H1 (cell line): Measurements from ENCODE around the gene DENND4B. TPM values are rescaled to one million over a fixed set of nuclear protein-coding genes. Genes with fewer than 3 reads are reported as not detected.

Experiments used
- ASH2L ChIP-seq: fragments of 200-600, 300-600 bp; sonication (generic); IDR thresholded peaks from one replicate; pipeline ENCODE4 v1.7.1; 2017; ENCODE audit warnings: low read length
- BCL11A ChIP-seq, 2 experiments: IDR thresholded peaks; one replicate each; pipeline ENCODE4 v1.6.1; 2011; ENCODE audit warnings: low read depth in 2 of 2, low read length in 2 of 2, mild to moderate bottlenecking in 2 of 2
- BRCA1 ChIP-seq: IDR thresholded peaks from 2 replicates; pipeline ENCODE4 v1.6.1; 2012; ENCODE audit warnings: low read depth, low read length, improper control_type of control experiment
- CTBP2 ChIP-seq: IDR thresholded peaks from 2 replicates; pipeline ENCODE4 v1.7.0; 2011; ENCODE audit warnings: borderline replicate concordance, mild to moderate bottlenecking, moderate library complexity, mixed read lengths, low read length; ENCODE audit not compliant: insufficient read depth, insufficient read length
- EGR1 ChIP-seq: IDR thresholded peaks from 2 replicates; pipeline ENCODE4 v1.6.1; 2011; ENCODE audit warnings: low read depth, low read length, borderline replicate concordance
- FOSL1 ChIP-seq: IDR thresholded peaks from 2 replicates; pipeline ENCODE4 v1.6.1; 2011; ENCODE audit warnings: mild to moderate bottlenecking, low read depth, low read length, moderate library complexity; ENCODE audit not compliant: insufficient read depth
- GABPA ChIP-seq: IDR thresholded peaks from 2 replicates; pipeline ENCODE4 v1.6.1; 2011; ENCODE audit warnings: mild to moderate bottlenecking, low read length, moderate library complexity, borderline replicate concordance; ENCODE audit not compliant: insufficient read depth
- GTF2F1 ChIP-seq: IDR thresholded peaks from 2 replicates; pipeline ENCODE4 v1.6.1; 2012; ENCODE audit warnings: low read depth, low read length, improper control_type of control experiment, borderline replicate concordance
- HDAC2 ChIP-seq, 2 experiments: fragments of 300-600 bp in 1 of 2; sonication (generic) in 1 of 2; IDR thresholded peaks; 2 replicates each; pipeline ENCODE4 v1.6.1; 2011 to 2012; ENCODE audit warnings: low read depth in 2 of 2, low read length in 2 of 2, mild to moderate bottlenecking in 2 of 2, moderate library complexity in 2 of 2, borderline replicate concordance in 1 of 2, inconsistent platforms in 1 of 2
- JUN ChIP-seq: IDR thresholded peaks from 2 replicates; pipeline ENCODE4 v1.6.1; 2011; ENCODE audit warnings: low read depth, mild to moderate bottlenecking, improper control_type of control experiment, low read length
- JUND ChIP-seq: IDR thresholded peaks from 2 replicates; pipeline ENCODE4 v1.6.1; 2011; ENCODE audit warnings: mild to moderate bottlenecking, improper control_type of control experiment, low read length
- KDM5A ChIP-seq: fragments of 200-600 bp; IDR thresholded peaks from 2 replicates; pipeline ENCODE4 v1.7.1; 2012; ENCODE audit warnings: mild to moderate bottlenecking, low read length, inconsistent platforms, mixed read lengths
- PHF8 ChIP-seq: fragments of 200-600 bp; sonication (generic); conservative IDR thresholded peaks from 2 replicates; pipeline ENCODE4 v1.7.1; 2012; ENCODE audit warnings: low read depth, mild to moderate bottlenecking, inconsistent platforms, low read length, moderate library complexity
- SIN3A ChIP-seq, 2 experiments: IDR thresholded peaks in 1 of 2; conservative IDR thresholded peaks in 1 of 2; 2 replicates each; pipeline ENCODE4 v1.6.1; 2011 to 2012; ENCODE audit warnings: low read length in 2 of 2, improper control_type of control experiment in 1 of 2, low read depth in 1 of 2, mild to moderate bottlenecking in 1 of 2
- SIRT6 ChIP-seq: IDR thresholded peaks from one replicate; pipeline ENCODE4 v1.7.1; 2012; ENCODE audit warnings: low read length, inconsistent platforms
- SIX5 ChIP-seq: IDR thresholded peaks from 2 replicates; pipeline ENCODE4 v1.6.1; 2011; ENCODE audit warnings: mild to moderate bottlenecking, low read depth, low read length
- SP1 ChIP-seq: IDR thresholded peaks from 2 replicates; pipeline ENCODE4 v1.6.1; 2011; ENCODE audit warnings: low read depth, low read length
- SP2 ChIP-seq: IDR thresholded peaks from 2 replicates; pipeline ENCODE4 v1.6.1; 2012; ENCODE audit warnings: mild to moderate bottlenecking, low read length, inconsistent platforms
- SP4 ChIP-seq: IDR thresholded peaks from 2 replicates; pipeline ENCODE4 v1.6.1; 2012; ENCODE audit warnings: low read length, inconsistent platforms
- SRF ChIP-seq: IDR thresholded peaks from 2 replicates; pipeline ENCODE4 v1.6.1; 2011; ENCODE audit warnings: mild to moderate bottlenecking, low read depth, low read length, moderate library complexity
- TAF1 ChIP-seq: IDR thresholded peaks from 2 replicates; pipeline ENCODE4 v1.6.1; 2011; ENCODE audit warnings: mild to moderate bottlenecking, low read depth, low read length
- TCF12 ChIP-seq: IDR thresholded peaks from 2 replicates; pipeline ENCODE4 v1.6.1; 2011; ENCODE audit warnings: low read depth, mild to moderate bottlenecking, low read length
- polyA plus RNA-seq, 7 experiments: library from polyadenylated mRNA; depleted of rRNA in 3 of 7; stranded (reverse) in 5 of 7; unstranded in 2 of 7; fragments of >200 nt in 5 of 7; fragments of 200-250 nt in 2 of 7; gene quantifications; 1 replicate in 5 of 7; 2 replicates in 1 of 7; 4 replicates in 1 of 7; pipeline versions ENCODE4 v1.2.1 to v1.2.3, GENCODE V29; 2011 to 2013; ENCODE audit warnings: missing spikeins in 2 of 7, mixed read lengths in 2 of 7
- total RNA-seq: library from RNA; stranded (reverse); fragmentation: NEBNext Ultra II Directional; extraction: Animal tissue kit (Norgen Biotek cat#: 25700); gene quantifications from 2 replicates; pipeline ENCODE4 v1.2.1, GENCODE V29; 2021

Gene DENND4B
- total and polyA plus RNA-seq, 2 of the 8 experiments (the other 6 are each of a cell fraction or from before 2014, with no cell fraction given) = 45.6 to 61.1 TPM

- no peak for TF ChIP-seq BCL11A (IDR thresholded peaks at IDR 0.05; ENCODE audit: low read depth in 2 of 2, low read length in 2 of 2)
- TF ChIP-seq TCF12 = no peak
- no peak; the same call in 1 of the 2 replicates for TF ChIP-seq GTF2F1
- TF ChIP-seq TAF1 = peak; percentile 79; the same call in 1 of the 2 replicates
- no peak for TF ChIP-seq JUN
- no peak for TF ChIP-seq KDM5A
- no peak for TF ChIP-seq SRF
- peak; percentile 44; the same call in 1 of the 2 replicates for TF ChIP-seq PHF8
- TF ChIP-seq SP2 = peak; percentile 65
- no peak for TF ChIP-seq SIRT6
- TF ChIP-seq JUND = peak; percentile 23; the same call in 1 of the 2 replicates
- TF ChIP-seq BRCA1 = peak; percentile 43; the same call in 1 of the 2 replicates
- TF ChIP-seq SP4 = no peak
- TF ChIP-seq FOSL1 = no peak
- TF ChIP-seq GABPA = no peak
- 0 out of 4 replicates have a peak, but pooled peaks of 1 of the 2 experiments have one; percentile 24 for TF ChIP-seq SIN3A (conservative IDR thresholded peaks at IDR 0.05 in 1 of 2, IDR thresholded peaks at IDR 0.05 in 1 of 2; ENCODE audit: low read depth in 1 of 2, low read length in 2 of 2)
- TF ChIP-seq EGR1 = peak; percentile 37; the same call in 1 of the 2 replicates
- peak; percentile 56 for TF ChIP-seq ASH2L
- no peak for TF ChIP-seq CTBP2
- TF ChIP-seq HDAC2 (IDR thresholded peaks at IDR 0.05; ENCODE audit: borderline replicate concordance in 1 of 2, low read depth in 2 of 2, low read length in 2 of 2) = no peak
- TF ChIP-seq SIX5 = no peak
- TF ChIP-seq SP1 = peak; percentile 95
Measured at GRCh38 chr1:153963030-153963849, 16.7 kb upstream of the DENND4B start, which contains the start of gene SLC39A1 (continued).
